Measurements from ENCODE around the gene CIBAR2.

The CIBAR2 gene

DNA sequence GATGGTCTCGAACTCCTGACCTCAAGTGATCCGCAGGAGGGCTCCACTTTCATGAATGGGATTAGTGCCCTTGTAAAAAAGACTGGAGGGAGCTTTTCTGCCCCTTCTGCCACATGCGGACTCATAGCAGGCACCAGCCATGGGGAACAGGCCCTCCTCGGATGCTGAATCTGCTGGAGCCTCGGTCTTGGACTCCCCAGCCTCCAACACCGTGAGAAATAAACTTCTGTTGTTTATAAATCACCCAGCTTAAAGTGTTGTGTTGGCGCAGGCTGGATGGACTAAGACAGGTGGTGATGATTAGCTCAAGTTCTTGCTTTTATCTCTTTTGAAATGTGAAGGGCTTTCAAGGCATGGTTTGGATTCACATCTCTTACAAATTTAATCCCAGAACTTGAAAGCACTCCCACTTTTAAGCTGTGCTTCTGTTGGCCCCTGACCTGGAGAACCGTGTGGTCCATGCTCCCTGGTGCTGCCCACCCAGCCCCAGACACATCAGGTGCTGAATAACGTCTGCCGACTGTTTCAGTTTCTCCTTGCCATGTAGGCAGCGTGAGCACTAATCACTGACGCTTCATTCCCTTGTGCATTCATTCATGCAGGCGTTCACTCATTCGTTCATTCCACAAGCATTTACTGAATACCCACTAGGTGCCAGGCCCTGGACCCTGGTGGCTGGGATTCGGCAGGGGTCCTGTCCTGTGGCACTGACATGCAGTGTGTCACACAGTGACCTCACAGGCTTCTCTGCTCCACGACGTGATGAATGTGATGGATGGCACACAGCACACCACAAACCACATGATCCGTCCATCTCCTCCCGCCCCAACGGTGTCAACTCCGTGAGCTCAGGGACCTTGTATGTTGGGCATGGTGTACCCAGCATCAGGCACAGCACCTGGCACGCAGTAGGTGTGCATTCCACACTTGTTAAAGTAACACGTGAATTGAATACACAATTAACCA is 8.9 kb downstream of the CIBAR2 start:
- no peak for DNase-seq (ENCODE audit: low spot score)

GRCh38 chr16:85101956-85102630 is 10.2 kb downstream of the CIBAR2 start:
- no peak for DNase-seq (ENCODE audit: low spot score)

DNA sequence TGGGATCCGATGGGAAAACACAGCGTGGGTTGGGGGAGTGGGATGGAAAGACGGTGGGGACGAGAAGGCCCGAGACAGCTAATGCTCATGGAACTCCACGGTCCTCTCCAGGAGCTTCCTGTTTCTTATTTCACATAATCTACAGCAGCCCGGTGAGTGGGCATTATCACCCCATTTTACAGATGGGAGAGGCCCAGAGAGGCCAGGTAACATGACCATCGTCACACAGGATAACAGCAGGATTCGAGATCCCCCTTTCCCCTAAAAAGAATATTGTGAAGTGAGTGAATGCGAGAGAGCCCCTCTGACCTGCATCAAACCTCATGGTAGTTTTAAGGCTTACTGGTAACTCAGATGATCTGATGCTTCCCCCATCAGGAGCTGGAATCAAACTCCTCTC is 12.0 kb downstream of the CIBAR2 start:
- DNase-seq (ENCODE audit: low spot score) = no peak

- DNase-seq (ENCODE audit: low spot score) = no peak
Measured at GRCh38 chr16:85098565-85098964, 13.7 kb downstream of the CIBAR2 start.

GRCh38 chr16:85096921-85097320 is 15.4 kb downstream of the CIBAR2 start:
- DNase-seq (ENCODE audit: low spot score) = no peak

- DNase-seq (ENCODE audit: low spot score) = no peak
Measured at GRCh38 chr16:85094812-85095211, 17.5 kb downstream of the CIBAR2 start.

DNA sequence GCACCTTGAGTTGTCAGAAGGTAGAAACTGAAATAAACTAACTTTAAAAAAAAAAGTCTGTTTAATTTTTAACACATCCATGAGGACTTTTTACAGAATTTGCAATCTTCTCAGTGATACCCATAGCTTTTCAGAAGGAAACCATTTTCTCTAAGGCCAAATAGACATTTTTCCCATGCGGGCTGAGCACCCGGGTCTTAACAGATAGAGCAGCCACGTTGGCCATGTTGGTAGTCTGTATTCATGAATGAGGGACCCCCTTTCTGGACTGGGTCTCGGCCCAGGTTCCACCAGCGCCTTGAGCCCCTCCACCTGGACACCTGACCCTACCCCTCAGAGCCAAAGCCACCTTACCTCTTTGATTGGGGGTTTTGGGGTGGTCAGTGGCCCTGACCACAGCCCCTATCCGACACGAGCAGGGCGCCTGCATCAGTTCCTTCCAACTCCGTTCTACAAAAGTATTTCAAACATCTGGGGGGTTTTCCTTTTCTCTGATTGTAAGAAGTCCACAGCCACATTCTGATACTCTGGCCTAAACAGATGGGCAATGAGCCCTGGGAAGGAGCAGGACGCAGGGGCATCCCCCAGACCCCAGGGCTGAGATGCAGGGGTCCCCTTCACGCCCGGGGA is 18.0 kb downstream of the CIBAR2 start:
- no peak for DNase-seq (ENCODE audit: low spot score)

DNA sequence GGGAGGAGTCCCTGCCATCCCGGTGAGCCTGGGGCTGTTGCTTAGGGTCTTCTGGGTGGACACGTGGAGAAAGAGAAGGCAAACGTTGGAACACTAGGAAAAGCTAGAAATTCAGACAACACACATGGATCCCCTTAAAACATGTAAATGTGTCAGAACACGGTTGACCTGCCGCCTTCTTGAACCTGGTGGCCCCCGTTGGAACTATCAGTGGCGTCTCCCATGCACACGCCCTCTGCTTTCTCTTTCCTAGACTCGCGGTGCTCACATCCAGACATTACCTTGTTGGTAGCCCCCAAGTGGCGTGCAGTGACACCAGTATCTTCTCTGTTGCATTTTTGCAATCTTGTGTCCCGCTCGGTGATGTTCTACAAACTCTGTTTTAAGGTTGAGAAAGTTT is 18.6 kb downstream of the CIBAR2 start:
- DNase-seq (ENCODE audit: low spot score) = no peak

- DNase-seq (ENCODE audit: low spot score) = no peak
Measured at GRCh38 chr16:85092851-85093250, 19.4 kb downstream of the CIBAR2 start.

GRCh38 chr16:85092309-85092708 is 20.0 kb downstream of the CIBAR2 start:
- no peak for DNase-seq (ENCODE audit: low spot score)

DNA sequence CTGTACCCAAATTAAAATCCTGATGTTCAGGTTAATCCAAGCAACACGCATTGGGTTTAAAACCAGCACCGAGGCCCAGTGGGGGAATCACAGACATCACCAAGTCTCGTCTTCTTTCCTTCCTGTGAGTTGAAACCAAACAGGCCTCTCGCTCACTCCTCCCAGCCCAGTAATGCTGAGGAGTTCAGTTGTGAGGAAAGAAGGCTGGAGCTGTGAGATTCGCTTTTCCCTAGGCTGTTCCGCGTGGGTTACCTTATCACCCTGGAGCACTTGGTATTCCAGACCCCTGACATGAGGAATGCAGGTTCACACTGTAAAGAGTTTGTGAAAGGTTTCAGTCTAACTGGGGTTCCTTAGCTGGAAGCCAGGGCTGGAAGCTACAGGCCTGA is 20.8 kb downstream of the CIBAR2 start:
- DNase-seq (ENCODE audit: low spot score) = no peak

DNA sequence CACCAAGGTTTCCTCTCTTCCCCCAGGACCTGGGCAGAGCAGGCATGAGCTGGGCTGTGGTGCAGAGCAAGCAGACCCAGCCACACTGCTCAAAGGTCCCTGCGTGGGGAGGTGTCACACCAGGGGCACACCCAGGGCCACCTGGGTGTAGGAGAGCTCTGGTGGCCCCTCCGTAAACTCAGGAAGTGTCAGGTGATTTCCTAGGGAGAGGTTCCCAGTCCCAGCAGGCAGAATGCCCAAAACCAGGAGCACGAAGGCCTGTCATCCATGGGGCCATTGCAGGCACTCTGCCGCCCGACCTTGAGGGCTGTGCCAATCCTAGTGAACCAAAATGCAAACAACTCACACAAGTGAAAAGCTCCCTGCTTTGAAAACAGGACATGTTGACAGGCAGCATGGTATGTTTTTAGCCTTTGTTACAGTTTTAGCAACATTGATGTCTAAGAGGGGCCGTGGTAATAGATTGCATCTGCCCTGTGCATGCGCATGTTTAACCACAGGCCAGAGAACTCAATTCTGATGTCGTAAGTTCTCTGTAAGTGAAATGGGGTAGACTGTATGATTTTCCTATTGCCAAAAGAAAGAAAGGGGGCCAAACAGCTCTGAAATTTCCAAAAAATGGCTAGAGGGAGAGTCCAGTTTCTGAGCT is 21.3 kb downstream of the CIBAR2 start:
- no peak for DNase-seq (ENCODE audit: low spot score)

- no peak for DNase-seq (ENCODE audit: low spot score)
Measured at GRCh38 chr16:85090181-85090580, 22.1 kb downstream of the CIBAR2 start.

GRCh38 chr16:85089525-85089924 is 22.7 kb downstream of the CIBAR2 start:
- DNase-seq (ENCODE audit: low spot score) = no peak

- no peak for DNase-seq (ENCODE audit: low spot score)
Measured at GRCh38 chr16:85088570-85089199, 23.6 kb downstream of the CIBAR2 start.

- DNase-seq (ENCODE audit: low spot score) = no peak
Measured at GRCh38 chr16:85087899-85088569, 24.2 kb downstream of the CIBAR2 start.

DNA sequence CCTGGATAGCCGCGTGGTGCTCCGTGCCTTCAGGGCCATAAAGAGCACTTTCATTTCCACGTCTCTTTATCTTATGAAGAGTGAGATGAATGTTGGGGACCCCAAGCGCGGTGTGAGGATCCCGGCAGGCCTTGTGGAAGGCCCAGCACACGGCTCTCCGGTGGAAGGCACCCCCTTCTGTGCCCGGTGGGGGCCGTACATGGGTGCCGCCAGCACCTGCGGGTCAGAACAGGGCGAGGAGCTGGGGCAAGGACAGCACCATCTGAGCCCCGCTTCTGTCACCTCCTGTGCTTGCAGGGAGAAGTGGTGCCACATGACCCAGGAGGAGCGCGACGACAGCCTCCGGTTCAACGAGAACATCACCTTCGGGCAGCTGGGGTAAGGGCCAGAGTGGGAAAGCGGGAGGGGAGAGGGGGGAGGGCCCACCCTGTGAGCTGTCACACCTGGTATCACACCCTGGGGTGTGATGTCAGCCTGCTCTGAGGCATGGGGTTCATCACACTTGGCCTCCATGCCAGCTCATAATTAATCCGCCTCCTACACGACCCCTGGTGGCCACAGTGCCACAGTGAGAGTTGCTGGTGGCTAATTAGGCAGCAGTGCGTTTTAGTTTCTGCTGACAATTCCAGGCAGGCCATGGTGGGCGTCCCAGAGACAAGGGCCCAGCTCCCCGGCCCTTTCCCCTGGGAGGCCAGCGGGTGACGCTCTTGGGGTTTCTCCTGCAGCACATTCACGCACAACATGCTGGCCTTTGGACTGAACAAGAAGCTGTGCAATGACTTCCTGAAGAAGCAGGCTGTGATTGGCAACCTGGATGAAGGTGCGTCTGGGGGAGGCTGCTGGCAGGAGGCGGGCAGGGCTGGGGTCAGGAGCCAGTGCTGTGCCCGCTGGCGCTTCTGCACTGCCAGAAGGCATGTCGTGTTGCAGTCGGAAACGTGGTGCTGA is 25.7 kb downstream of the CIBAR2 start:
- peak; percentile 79 for DNase-seq (ENCODE audit: low spot score)

- no peak for DNase-seq (ENCODE audit: low spot score)
Measured at GRCh38 chr16:85085721-85086120, 26.6 kb downstream of the CIBAR2 start.

GRCh38 chr16:85084841-85085510 is 27.3 kb downstream of the CIBAR2 start:
- no peak for DNase-seq (ENCODE audit: low spot score)
